Measurements from ENCODE around the gene GPR89A. TPM values are rescaled to one million over a fixed set of nuclear protein-coding genes. Genes with fewer than 3 reads are reported as not detected.
A peak's percentile ranks its signal among the peaks of the same experiment; 100 is the strongest.
"Not testable (repeated sequence)": the region's sequence is repeated elsewhere in the genome, so short reads cannot be mapped to it uniquely, and the experiment has no call there.

The GPR89A gene
- 10.5 and 15.2 TPM in 2 replicates for polyA plus RNA-seq (2012; rRNA removed)
- polyA plus RNA-seq (2012; cell fraction: cytosol; rRNA removed) = 10.5 and 10.9 TPM in 2 replicates
- polyA plus RNA-seq (2012; cell fraction: nucleus; rRNA removed) = 18.4 and 35.4 TPM in 2 replicates

GRCh38 chr1:145607833-145608733 is at the start of gene GPR89A:
Gene GPR89A, plus strand, starts transcription at chr1:145607988. Its CDS starts 146 bp downstream, at chr1:145608134.
- H3K4me1 ChIP-seq (ENCODE audit: control insufficient read depth in 1 of 2, insufficient read depth in 2 of 2, low read depth in 1 of 2, low read length in 1 of 2); H3K9me3 ChIP-seq; H4K20me1 ChIP-seq (ENCODE audit: insufficient read depth); H3K36me3 ChIP-seq (replicated peaks in 1 of 2; ENCODE audit: control insufficient read depth in 1 of 2, insufficient read depth in 2 of 2, low read length in 1 of 2); H3K27me3 ChIP-seq (ENCODE audit: insufficient read depth); H3K9me2 ChIP-seq; CTCF ChIA-PET; POLR2A ChIA-PET; H3F3A ChIP-seq (replicated peaks; ENCODE audit: insufficient read depth): not testable (repeated sequence)
- DNase-seq = peak; percentile 89
- Histone ChIP-seq H3K4me3 (ENCODE audit: low read depth in 2 of 2, low read length in 1 of 2) (peak within 1 kb of the TSS; percentile 77), H3K4me2 (peak within 1 kb of the TSS; percentile 78), H3K79me2 (ENCODE audit: insufficient read depth) (peaks cover 11% of the 10 kb centered on the region), H3K9ac (peak within 1 kb of the TSS; percentile 78), H3K27ac (ENCODE audit: low read depth in 2 of 2, low read length in 1 of 2) (peak within 1 kb of the TSS; percentile 46 to 72), H2AFZ (ENCODE audit: low read depth) (peak within 1 kb of the TSS; percentile 91; the same call in 1 of the 2 replicates)
- under 1% methylated on average over 20 of the region's 71 CpGs for WGBS (ENCODE audit: low lambda C conversion rate)
- 0 out of 2 replicates have a peak, but pooled peaks have one; percentile 59 for TF ChIP-seq SIN3A (IDR thresholded peaks at IDR 0.05; ENCODE audit: borderline replicate concordance, low read depth, low read length)
- TF ChIP-seq YY1 (IDR thresholded peaks at IDR 0.05; ENCODE audit: low read depth) = peak; percentile 46; the same call in 1 of the 2 replicates
- peak; percentile 81 for TF ChIP-seq POLR2AphosphoS5 (IDR thresholded peaks at IDR 0.05; ENCODE audit: low read depth, low read length)
- TF ChIP-seq TAF1 (IDR thresholded peaks at IDR 0.05; ENCODE audit: borderline replicate concordance, low read depth, low read length) = peak; percentile 76
- TF ChIP-seq MXI1 (IDR thresholded peaks at IDR 0.05; ENCODE audit: low read depth, low read length) = peak; percentile 49; the same call in 1 of the 2 replicates

GRCh38 chr1:145586820-145587219 is 21.0 kb upstream of the GPR89A start:
- H3K4me3 ChIP-seq (ENCODE audit: low read depth in 2 of 2, low read length in 1 of 2); H3K27ac ChIP-seq (ENCODE audit: low read depth in 2 of 2, low read length in 1 of 2); H3K79me2 ChIP-seq (ENCODE audit: insufficient read depth); H3K27me3 ChIP-seq (ENCODE audit: insufficient read depth); H3K9me2 ChIP-seq; POLR2A ChIA-PET; H3F3A ChIP-seq (replicated peaks; ENCODE audit: insufficient read depth); H2AFZ ChIP-seq (ENCODE audit: low read depth); H3K4me1 ChIP-seq (ENCODE audit: control insufficient read depth in 1 of 2, insufficient read depth in 2 of 2, low read depth in 1 of 2, low read length in 1 of 2); H3K36me3 ChIP-seq (replicated peaks in 1 of 2; ENCODE audit: control insufficient read depth in 1 of 2, insufficient read depth in 2 of 2, low read length in 1 of 2); H4K20me1 ChIP-seq (ENCODE audit: insufficient read depth); DNase-seq; H3K9ac ChIP-seq; H3K4me2 ChIP-seq; CTCF ChIA-PET; H3K9me3 ChIP-seq: not testable (repeated sequence)
- WGBS (ENCODE audit: low lambda C conversion rate) = 58% methylated on average over 5 of the region's 5 CpGs

GRCh38 chr1:145590806-145591205 is 17.0 kb upstream of the GPR89A start:
- H3K79me2 ChIP-seq (ENCODE audit: insufficient read depth); H3K9ac ChIP-seq; H3K27me3 ChIP-seq (ENCODE audit: insufficient read depth); H3K9me3 ChIP-seq; CTCF ChIA-PET; H3K4me2 ChIP-seq; H3K36me3 ChIP-seq (replicated peaks in 1 of 2; ENCODE audit: control insufficient read depth in 1 of 2, insufficient read depth in 2 of 2, low read length in 1 of 2); H3K27ac ChIP-seq (ENCODE audit: low read depth in 2 of 2, low read length in 1 of 2); H2AFZ ChIP-seq (ENCODE audit: low read depth); H4K20me1 ChIP-seq (ENCODE audit: insufficient read depth); H3K9me2 ChIP-seq; H3K4me1 ChIP-seq (ENCODE audit: control insufficient read depth in 1 of 2, insufficient read depth in 2 of 2, low read depth in 1 of 2, low read length in 1 of 2); H3K4me3 ChIP-seq (ENCODE audit: low read depth in 2 of 2, low read length in 1 of 2); H3F3A ChIP-seq (replicated peaks; ENCODE audit: insufficient read depth); POLR2A ChIA-PET; DNase-seq: not testable (repeated sequence)
- 12% methylated on average over 7 of the region's 7 CpGs for WGBS (ENCODE audit: low lambda C conversion rate)
- peak; percentile 67 for TF ChIP-seq CTCF (IDR thresholded peaks at IDR 0.05)

GRCh38 chr1:145592347-145592746 is 15.4 kb upstream of the GPR89A start:
- H3K27me3 ChIP-seq (ENCODE audit: insufficient read depth); H3K79me2 ChIP-seq (ENCODE audit: insufficient read depth); H3K4me1 ChIP-seq (ENCODE audit: control insufficient read depth in 1 of 2, insufficient read depth in 2 of 2, low read depth in 1 of 2, low read length in 1 of 2); DNase-seq; H3K9ac ChIP-seq; H4K20me1 ChIP-seq (ENCODE audit: insufficient read depth); H2AFZ ChIP-seq (ENCODE audit: low read depth); H3K9me3 ChIP-seq; H3K36me3 ChIP-seq (replicated peaks in 1 of 2; ENCODE audit: control insufficient read depth in 1 of 2, insufficient read depth in 2 of 2, low read length in 1 of 2); H3K4me3 ChIP-seq (ENCODE audit: low read depth in 2 of 2, low read length in 1 of 2); CTCF ChIA-PET; POLR2A ChIA-PET; H3K4me2 ChIP-seq; H3K27ac ChIP-seq (ENCODE audit: low read depth in 2 of 2, low read length in 1 of 2); H3F3A ChIP-seq (replicated peaks; ENCODE audit: insufficient read depth); H3K9me2 ChIP-seq: not testable (repeated sequence)

Measured in SK-N-SH (cell line).